ENCODE results near the gene AHDC1.

GRCh38 chr1:27571439-27572018, 32.4 kb downstream of the AHDC1 start:
- TF ChIP-seq POLR2AphosphoS5 (IDR thresholded peaks at IDR 0.05; ENCODE audit: control insufficient read depth, insufficient read depth, low read depth, low read length), result no peak
- TF ChIP-seq ZNF232 (CRISPR knock-in tag; IDR thresholded peaks at IDR 0.05), result no peak
- TF ChIP-seq POLR2A (conservative IDR thresholded peaks at IDR 0.05), result no peak
- no peak for TF ChIP-seq USF2 (CRISPR knock-in tag; IDR thresholded peaks at IDR 0.05)
- no peak for TF ChIP-seq ZBTB1 (CRISPR knock-in tag; IDR thresholded peaks at IDR 0.05; ENCODE audit: borderline replicate concordance, low read depth)
- TF ChIP-seq, protein P1, sequence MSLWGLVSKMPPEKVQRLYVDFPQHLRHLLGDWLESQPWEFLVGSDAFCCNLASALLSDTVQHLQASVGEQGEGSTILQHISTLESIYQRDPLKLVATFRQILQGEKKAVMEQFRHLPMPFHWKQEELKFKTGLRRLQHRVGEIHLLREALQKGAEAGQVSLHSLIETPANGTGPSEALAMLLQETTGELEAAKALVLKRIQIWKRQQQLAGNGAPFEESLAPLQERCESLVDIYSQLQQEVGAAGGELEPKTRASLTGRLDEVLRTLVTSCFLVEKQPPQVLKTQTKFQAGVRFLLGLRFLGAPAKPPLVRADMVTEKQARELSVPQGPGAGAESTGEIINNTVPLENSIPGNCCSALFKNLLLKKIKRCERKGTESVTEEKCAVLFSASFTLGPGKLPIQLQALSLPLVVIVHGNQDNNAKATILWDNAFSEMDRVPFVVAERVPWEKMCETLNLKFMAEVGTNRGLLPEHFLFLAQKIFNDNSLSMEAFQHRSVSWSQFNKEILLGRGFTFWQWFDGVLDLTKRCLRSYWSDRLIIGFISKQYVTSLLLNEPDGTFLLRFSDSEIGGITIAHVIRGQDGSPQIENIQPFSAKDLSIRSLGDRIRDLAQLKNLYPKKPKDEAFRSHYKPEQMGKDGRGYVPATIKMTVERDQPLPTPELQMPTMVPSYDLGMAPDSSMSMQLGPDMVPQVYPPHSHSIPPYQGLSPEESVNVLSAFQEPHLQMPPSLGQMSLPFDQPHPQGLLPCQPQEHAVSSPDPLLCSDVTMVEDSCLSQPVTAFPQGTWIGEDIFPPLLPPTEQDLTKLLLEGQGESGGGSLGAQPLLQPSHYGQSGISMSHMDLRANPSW (CRISPR knock-in tag; IDR thresholded peaks at IDR 0.05), result no peak
- TF ChIP-seq ZNF121 (CRISPR knock-in tag; conservative IDR thresholded peaks at IDR 0.05), result no peak

Measured in K562 (cell line).